Osteoblast (primary cell): ENCODE results near the gene RERG. TPM values are rescaled to one million over a fixed set of nuclear protein-coding genes. Genes with fewer than 3 reads are reported as not detected.

Source experiments
- DNase-seq: peaks from one replicate; pipeline ENCODE4 v3.0.0; 2011; ENCODE audit warnings: low spot score, mixed read lengths; ENCODE audit not compliant: insufficient read length; ENCODE audit errors: missing footprints
- H2AFZ ChIP-seq: 2 replicates; pipeline ENCODE4 v1.6.0; 2011; ENCODE audit warnings: mild to moderate bottlenecking, low read length
- H3K27ac ChIP-seq: 2 replicates; pipeline ENCODE4 v1.5.1; 2011; ENCODE audit warnings: mild to moderate bottlenecking, low read depth, low read length, moderate library complexity
- H3K27me3 ChIP-seq: 2 replicates; pipeline ENCODE4 v1.6.0; 2012; ENCODE audit warnings: mild to moderate bottlenecking, control low read depth, inconsistent platforms, low read length, moderate library complexity; ENCODE audit not compliant: insufficient read depth
- H3K36me3 ChIP-seq: 2 replicates; pipeline ENCODE4 v1.5.1; 2011; ENCODE audit warnings: mild to moderate bottlenecking, low read length, control low read depth, moderate library complexity; ENCODE audit not compliant: insufficient read depth
- H3K4me1 ChIP-seq: 2 replicates; pipeline ENCODE4 v1.5.1; 2011; ENCODE audit warnings: mild to moderate bottlenecking, low read length, control low read depth, moderate library complexity; ENCODE audit not compliant: insufficient read depth
- H3K4me2 ChIP-seq: 2 replicates; pipeline ENCODE4 v1.6.0; 2011; ENCODE audit warnings: mild to moderate bottlenecking, low read length; ENCODE audit not compliant: insufficient read depth
- H3K4me3 ChIP-seq: fragments of 200-600 bp; sonication (generic); 3 replicates; pipeline ENCODE4 v1.5.1; 2012; ENCODE audit warnings: mild to moderate bottlenecking, low read length, inconsistent platforms; ENCODE audit not compliant: insufficient read depth
- H3K79me2 ChIP-seq: 2 replicates; pipeline ENCODE4 v1.6.0; 2012; ENCODE audit warnings: mild to moderate bottlenecking, low read length, control low read depth, inconsistent platforms; ENCODE audit not compliant: insufficient read depth
- H3K9me3 ChIP-seq: 2 replicates; pipeline ENCODE4 v1.5.1; 2011; ENCODE audit warnings: low read depth, low read length, control low read depth
- H4K20me1 ChIP-seq: 2 replicates; pipeline ENCODE4 v1.6.0; 2012; ENCODE audit warnings: mild to moderate bottlenecking, low read length, control low read depth; ENCODE audit not compliant: insufficient read depth
- total RNA-seq: library from RNA; depleted of rRNA; stranded (reverse); fragments of >200 nt; gene quantifications from 2 replicates; pipeline ENCODE4 v1.2.3, GENCODE V29; 2012
- TF ChIP-seq, protein P1 (sequence below): IDR thresholded peaks from 2 replicates; pipeline ENCODE4 v1.5.1; 2011; ENCODE audit warnings: mild to moderate bottlenecking, low read depth, low read length, moderate library complexity; ENCODE audit errors: extremely low read depth

Gene RERG
- total RNA-seq, 1 donor, result not detected

GRCh38 chr12:15184484-15184883 is 36.7 kb downstream of the RERG start:
- H3K27me3 ChIP-seq, result peaks cover 2% of the 10 kb centered on the region
- H3K9me3 ChIP-seq, result no peaks in the 10 kb centered on the region
- no peaks in the 10 kb centered on the region for H3K79me2 ChIP-seq
- DNase-seq, result no peak
- H3K4me3 ChIP-seq, result no peak overlapping the region
- no peak overlapping the region for H2AFZ ChIP-seq
- TF ChIP-seq, protein P1, sequence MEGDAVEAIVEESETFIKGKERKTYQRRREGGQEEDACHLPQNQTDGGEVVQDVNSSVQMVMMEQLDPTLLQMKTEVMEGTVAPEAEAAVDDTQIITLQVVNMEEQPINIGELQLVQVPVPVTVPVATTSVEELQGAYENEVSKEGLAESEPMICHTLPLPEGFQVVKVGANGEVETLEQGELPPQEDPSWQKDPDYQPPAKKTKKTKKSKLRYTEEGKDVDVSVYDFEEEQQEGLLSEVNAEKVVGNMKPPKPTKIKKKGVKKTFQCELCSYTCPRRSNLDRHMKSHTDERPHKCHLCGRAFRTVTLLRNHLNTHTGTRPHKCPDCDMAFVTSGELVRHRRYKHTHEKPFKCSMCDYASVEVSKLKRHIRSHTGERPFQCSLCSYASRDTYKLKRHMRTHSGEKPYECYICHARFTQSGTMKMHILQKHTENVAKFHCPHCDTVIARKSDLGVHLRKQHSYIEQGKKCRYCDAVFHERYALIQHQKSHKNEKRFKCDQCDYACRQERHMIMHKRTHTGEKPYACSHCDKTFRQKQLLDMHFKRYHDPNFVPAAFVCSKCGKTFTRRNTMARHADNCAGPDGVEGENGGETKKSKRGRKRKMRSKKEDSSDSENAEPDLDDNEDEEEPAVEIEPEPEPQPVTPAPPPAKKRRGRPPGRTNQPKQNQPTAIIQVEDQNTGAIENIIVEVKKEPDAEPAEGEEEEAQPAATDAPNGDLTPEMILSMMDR, result no peak
- no peaks in the 10 kb centered on the region for H3K36me3 ChIP-seq
- no peak overlapping the region for H3K27ac ChIP-seq
- H4K20me1 ChIP-seq, result no peaks in the 10 kb centered on the region
- no peaks in the 10 kb centered on the region for H3K4me1 ChIP-seq
- H3K4me2 ChIP-seq, result no peak overlapping the region

GRCh38 chr12:15183821-15184220 is 37.4 kb downstream of the RERG start:
- no peaks in the 10 kb centered on the region for H3K4me1 ChIP-seq
- no peaks in the 10 kb centered on the region for H4K20me1 ChIP-seq
- H3K36me3 ChIP-seq, result no peaks in the 10 kb centered on the region
- no peak overlapping the region for H3K4me3 ChIP-seq
- DNase-seq, result no peak
- no peak overlapping the region for H2AFZ ChIP-seq
- H3K9me3 ChIP-seq, result no peaks in the 10 kb centered on the region
- peaks cover 2% of the 10 kb centered on the region for H3K27me3 ChIP-seq
- no peak overlapping the region for H3K27ac ChIP-seq
- TF ChIP-seq, protein P1, result no peak
- no peaks in the 10 kb centered on the region for H3K79me2 ChIP-seq
- no peak overlapping the region for H3K4me2 ChIP-seq

- TF ChIP-seq, protein P1, result no peak
- Histone ChIP-seq H3K4me1 (no peaks in the 10 kb centered on the region), H3K27ac (no peak overlapping the region), H3K4me2 (no peak overlapping the region), H4K20me1 (no peaks in the 10 kb centered on the region), H2AFZ (no peak overlapping the region), H3K9me3 (no peaks in the 10 kb centered on the region), H3K4me3 (no peak overlapping the region), H3K36me3 (no peaks in the 10 kb centered on the region), H3K27me3 (peaks cover 2% of the 10 kb centered on the region), H3K79me2 (no peaks in the 10 kb centered on the region)
- peak; percentile 29 for DNase-seq
These were observed 40.1 kb downstream of the RERG start for GRCh38 chr12:15181017-15181683.

GRCh38 chr12:15180325-15180724 is 40.9 kb downstream of the RERG start:
- no peaks in the 10 kb centered on the region for H3K9me3 ChIP-seq
- no peak overlapping the region for H3K4me2 ChIP-seq
- no peaks in the 10 kb centered on the region for H3K79me2 ChIP-seq
- no peaks in the 10 kb centered on the region for H3K4me1 ChIP-seq
- no peak overlapping the region for H2AFZ ChIP-seq
- H3K4me3 ChIP-seq, result no peak overlapping the region
- TF ChIP-seq, protein P1, result no peak
- no peaks in the 10 kb centered on the region for H3K36me3 ChIP-seq
- H4K20me1 ChIP-seq, result no peaks in the 10 kb centered on the region
- no peak for DNase-seq
- H3K27ac ChIP-seq, result no peak overlapping the region
- H3K27me3 ChIP-seq, result peaks cover 2% of the 10 kb centered on the region
